HS-27A (cell line): ENCODE data around the gene HAPLN1.

Experiments used
- DNase-seq: peaks from one replicate; pipeline ENCODE4 v3.0.0-alpha.2; 2012; ENCODE audit warnings: low read depth, missing footprints

The HAPLN1 gene

DNA sequence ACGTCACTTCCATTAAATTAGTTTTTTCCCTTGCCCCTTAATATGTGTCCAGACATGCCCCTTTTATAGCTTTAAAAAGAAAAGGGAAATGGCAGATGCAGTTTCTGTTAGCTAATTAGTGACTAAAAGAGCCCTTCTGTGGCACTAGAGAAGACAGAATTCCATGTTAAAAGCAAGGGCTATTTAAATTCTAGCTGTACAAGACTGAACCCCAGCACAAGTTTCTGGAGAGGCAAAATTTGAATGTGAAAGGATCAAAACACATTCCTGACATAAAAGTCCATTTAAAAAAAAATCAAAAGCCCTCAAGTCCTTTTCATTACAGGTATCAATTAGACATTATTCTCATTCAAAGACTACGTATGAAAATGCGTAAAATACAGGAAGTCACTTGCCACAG is 78.7 kb downstream of the HAPLN1 start:
- DNase-seq, result no peak

DNA sequence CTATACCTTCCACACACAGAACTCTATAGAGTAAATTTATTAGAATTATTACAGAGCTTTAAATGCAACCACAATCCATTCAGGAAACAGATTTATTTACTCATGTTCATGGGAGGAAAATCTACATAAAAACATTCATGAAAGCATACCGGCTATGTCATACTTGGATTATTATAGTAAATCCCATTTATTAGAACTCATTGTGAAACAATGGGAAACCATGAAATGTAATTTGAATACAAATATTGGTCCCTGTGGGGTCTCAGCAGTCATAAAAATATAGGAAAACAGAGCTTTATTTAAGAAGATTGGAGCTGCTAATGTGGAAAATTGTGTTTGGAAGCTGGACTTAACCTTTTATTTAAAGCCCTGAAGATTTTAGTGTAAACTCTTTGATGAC is 80.7 kb downstream of the HAPLN1 start:
- no peak for DNase-seq

DNA sequence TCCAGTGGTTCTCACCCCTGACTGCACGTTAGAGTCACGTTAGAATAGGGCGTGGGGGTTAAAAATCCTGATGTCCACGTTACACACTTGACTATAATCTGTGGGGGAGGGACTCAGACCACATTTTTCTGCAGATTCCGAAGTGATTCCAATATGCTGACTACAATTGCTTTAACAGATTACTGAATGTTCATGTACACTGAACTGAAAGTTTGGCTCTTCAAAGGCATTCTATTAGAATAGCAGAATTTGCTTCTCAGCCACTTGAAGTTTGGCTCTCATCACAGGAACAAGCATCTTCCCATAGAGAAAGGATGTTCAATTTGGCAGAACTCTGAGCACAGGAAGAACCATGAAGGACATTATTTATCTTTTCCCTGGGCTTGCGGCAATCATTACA is 84.5 kb downstream of the HAPLN1 start:
- DNase-seq, result no peak

DNA sequence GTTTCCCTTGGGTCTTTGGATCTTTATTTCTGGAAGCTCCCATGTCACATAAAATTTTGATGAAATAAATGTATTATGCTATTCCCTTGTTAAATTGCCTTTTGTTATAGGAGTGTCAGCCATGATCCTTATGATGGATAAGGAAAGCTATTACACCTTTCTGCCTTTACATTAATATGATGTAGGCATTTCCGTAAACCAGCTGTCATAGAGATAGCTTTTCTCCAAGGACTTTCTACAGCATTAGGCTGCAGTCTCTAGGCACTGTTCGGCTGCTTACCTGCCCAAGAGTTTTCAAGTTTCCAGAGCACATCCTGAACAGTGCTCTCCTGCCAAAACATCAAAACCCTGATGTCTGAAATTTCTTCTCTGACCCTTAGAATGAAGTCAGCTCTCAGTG is 87.4 kb downstream of the HAPLN1 start:
- DNase-seq, result no peak

DNA sequence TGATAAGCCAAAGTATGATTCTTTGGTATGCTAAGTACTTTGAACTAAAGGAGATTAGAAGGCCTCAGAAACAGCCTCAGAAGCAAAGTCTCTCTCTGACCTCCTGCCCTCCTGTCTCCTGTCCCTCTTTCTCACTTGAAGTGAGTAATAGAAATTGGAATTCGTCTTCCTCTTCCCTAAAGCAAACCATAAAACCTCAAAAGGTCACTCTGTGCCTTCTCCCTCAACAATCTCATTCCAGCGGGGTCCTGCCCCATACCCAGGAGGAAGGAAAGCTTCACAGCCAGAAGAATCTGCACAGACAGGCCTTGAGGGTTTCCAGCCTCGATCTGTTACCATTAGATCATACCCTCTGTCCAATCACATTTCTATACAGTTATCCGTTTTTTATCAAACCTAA is 87.8 kb downstream of the HAPLN1 start:
- peak; percentile 67 for DNase-seq

DNA sequence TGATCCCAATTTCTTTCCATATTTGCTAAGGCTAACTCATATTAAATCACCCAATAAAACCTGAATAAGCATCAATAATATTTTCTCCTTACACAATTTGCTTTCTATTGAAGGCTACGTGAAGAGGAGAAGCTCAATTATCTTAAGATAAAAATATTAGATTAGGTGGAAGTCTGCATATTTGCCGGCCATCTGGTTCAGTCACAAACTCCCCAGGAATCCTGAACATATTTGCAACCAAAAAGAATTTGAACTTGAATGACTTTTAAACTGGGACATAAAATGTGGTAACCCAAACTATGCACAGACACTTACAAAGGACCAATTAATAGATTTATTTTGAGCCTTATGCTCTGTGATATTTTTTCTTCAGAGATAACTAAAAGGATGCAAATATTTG is 92.3 kb downstream of the HAPLN1 start:
- no peak for DNase-seq

DNA sequence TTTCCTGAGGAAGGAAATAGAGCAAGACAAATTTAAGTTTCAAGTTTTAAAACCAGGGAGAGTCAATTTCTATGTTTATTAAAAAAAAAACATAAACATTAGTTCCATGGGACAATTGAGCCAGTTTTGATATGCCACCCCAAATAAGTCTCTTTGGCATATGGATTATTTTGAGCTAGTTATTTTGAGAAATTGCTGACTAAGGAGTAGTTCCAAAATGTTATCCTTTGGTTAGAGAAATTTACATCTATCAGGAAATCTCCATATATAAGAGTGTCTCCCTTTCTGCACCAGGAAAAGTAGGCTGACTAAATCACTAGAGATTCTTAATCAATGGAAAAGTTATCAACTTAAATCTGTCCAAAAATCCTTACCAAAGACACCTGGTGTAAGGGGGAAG is 105.8 kb downstream of the HAPLN1 start:
- no peak for DNase-seq

DNA sequence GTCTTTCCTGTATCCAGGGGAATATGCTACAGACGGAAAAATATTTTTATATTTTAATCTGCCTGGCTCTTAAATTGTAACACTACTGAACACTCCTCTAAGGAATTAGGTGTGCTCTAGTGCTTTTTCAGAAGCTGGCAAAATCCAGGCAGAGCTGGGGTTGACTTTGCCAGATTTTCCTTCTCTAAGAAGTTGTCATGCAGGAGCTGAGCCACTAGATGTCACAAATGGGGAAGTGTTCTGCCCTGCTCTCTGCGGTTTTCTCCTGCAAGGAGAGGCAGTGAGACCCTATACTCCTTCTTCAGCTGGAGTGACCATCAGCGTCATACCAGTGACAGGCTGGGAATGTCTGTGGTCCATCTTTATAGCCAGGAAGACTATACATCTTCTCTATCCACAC is 112.5 kb downstream of the HAPLN1 start:
- DNase-seq, result no peak

DNA sequence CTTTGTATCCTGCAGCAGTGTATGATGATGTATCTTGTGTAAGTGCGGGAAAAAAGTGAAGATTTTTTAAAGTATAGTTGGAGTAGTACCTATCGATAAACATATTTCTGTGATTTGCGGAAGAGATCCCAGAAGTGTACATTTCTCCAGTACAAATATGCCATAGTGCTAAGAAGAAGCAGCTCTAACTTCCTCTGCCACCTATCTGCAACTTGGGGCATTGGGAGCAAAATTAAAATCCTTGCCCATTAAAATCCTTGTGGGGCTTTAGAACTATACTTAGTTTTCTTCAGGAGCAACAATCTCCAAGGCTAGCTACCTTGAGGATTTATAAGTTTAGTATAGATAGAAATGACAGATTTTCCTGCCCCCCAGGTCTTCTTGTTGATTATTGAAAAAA is 125.4 kb downstream of the HAPLN1 start:
- DNase-seq, result no peak

DNA sequence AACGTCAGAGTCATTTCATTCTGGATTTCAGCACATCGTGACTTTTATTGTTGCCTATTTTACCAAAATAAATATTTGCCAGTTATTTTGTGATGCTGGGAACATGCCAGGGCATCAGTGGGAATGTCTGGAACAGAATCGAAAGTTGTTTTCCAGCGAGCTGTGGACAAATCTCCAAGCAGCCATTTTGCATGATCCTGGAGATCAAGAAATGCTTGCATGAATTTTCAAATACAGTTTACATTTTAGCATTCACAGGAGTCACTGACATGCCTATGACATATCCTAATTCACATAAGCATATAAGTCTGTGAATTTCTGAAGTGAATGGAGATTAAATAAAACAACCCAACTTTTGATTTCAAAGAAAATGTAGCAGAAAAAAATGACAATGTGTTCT is 129.7 kb downstream of the HAPLN1 start:
- DNase-seq, result no peak

DNA sequence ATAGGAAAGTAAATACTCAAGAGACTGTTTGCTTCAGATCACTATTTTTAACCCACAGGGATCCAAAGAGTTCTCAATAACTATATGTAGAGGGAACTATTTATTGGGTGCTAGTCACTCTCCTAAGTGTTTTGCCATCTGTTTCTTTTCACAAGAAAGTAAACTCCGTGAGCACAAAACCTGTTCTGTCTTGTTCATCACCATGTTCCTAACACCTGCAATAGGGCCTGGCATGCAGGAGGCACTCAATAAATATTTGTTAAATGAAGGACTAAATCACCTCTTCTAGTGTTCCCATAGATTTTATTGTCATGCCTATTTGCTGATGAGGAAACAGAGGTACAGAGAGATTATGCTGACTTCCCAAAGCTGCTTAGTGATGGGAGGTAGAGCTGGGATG is 130.9 kb downstream of the HAPLN1 start:
- no peak for DNase-seq
